ENCODE measurements around the gene RNF5.

RNF5 gene

DNA sequence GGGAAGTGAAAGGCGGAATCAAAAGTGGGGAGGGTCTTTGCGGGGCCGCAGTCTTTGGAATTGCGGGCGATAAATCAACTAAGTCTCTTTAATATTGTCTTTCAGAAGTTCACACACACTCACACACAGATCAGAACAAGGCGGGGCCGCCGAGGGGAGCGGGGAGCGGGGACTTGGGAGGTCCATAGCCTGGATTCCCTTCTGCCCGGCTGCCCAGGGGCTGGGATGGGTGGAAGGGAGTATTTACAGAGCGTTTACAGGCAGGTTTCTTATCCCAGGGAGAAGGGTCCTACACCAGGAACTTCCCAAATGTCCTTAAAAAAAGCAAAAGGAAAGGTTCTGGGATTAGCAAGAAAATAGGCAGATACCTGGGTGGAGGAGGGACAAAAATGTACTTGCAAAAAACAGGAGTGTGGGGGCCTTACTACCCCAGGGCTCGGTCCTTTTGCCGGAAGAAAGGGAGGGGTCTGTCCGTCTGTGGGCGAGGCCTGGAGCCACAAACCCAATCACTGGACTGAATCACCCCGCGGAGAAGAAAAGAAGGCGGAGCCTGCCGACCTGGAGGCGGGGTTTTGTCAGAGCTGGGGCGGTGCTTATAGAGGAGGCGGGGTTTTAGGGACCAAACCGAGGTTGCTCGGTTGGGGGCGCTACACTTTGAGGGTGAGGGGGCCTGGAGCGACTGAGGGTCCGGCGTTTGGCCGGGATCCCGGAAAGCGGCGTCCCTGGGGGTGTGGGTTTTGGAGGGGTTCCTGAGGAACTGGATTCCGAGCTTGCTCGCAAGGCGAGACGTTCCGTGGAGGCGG lies 29.7 kb upstream of the RNF5 start:
- no peak overlapping the region for H3K4me3 ChIP-seq (ENCODE audit: low read depth, low read length)
- TF ChIP-seq, protein P1, sequence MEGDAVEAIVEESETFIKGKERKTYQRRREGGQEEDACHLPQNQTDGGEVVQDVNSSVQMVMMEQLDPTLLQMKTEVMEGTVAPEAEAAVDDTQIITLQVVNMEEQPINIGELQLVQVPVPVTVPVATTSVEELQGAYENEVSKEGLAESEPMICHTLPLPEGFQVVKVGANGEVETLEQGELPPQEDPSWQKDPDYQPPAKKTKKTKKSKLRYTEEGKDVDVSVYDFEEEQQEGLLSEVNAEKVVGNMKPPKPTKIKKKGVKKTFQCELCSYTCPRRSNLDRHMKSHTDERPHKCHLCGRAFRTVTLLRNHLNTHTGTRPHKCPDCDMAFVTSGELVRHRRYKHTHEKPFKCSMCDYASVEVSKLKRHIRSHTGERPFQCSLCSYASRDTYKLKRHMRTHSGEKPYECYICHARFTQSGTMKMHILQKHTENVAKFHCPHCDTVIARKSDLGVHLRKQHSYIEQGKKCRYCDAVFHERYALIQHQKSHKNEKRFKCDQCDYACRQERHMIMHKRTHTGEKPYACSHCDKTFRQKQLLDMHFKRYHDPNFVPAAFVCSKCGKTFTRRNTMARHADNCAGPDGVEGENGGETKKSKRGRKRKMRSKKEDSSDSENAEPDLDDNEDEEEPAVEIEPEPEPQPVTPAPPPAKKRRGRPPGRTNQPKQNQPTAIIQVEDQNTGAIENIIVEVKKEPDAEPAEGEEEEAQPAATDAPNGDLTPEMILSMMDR (IDR thresholded peaks at IDR 0.05; ENCODE audit: borderline replicate concordance, insufficient read depth, low read depth, low read length): no peak

DNA sequence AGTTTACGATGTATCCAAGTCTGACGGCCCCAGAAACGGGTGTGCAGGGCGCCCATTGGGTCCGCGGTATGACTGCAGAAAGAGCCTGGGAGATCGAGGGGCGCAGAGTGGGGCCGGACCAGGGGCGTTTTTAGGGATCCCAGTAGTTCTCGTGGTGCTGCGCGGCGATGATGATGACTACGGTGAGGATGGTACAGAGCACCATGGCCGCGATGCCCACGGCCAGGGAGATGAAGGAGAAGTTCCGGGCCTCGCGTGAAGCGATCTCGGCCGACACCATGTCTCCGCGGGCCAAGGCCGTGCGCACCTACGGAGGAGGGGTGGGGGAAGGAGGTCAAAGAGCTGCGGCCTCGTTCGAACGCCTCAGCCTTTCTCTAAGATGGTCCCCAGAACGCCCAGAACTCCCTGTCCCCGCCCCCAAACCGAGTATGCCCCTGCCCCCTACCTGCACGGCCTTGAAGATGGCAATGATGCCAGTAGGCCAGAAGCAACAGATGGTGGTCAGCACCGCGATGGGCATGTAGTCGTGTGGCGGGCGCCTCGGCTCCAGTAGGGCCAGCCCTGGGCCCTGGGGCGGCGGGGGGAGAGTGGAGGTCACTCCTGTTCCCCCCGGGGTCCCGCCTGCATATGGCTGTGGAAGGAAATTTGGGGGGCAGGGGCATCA lies 29.0 kb upstream of the RNF5 start:
- TF ChIP-seq, protein P1 (IDR thresholded peaks at IDR 0.05; ENCODE audit: borderline replicate concordance, insufficient read depth, low read depth, low read length): no peak
- H3K4me3 ChIP-seq (ENCODE audit: low read depth, low read length): no peak overlapping the region

- no peak overlapping the region for H3K4me3 ChIP-seq (ENCODE audit: low read depth, low read length)
- TF ChIP-seq, protein P1 (IDR thresholded peaks at IDR 0.05; ENCODE audit: borderline replicate concordance, insufficient read depth, low read depth, low read length): no peak
Observed at GRCh38 chr6:32149932-32150870, 28.0 kb upstream of the RNF5 start.

DNA sequence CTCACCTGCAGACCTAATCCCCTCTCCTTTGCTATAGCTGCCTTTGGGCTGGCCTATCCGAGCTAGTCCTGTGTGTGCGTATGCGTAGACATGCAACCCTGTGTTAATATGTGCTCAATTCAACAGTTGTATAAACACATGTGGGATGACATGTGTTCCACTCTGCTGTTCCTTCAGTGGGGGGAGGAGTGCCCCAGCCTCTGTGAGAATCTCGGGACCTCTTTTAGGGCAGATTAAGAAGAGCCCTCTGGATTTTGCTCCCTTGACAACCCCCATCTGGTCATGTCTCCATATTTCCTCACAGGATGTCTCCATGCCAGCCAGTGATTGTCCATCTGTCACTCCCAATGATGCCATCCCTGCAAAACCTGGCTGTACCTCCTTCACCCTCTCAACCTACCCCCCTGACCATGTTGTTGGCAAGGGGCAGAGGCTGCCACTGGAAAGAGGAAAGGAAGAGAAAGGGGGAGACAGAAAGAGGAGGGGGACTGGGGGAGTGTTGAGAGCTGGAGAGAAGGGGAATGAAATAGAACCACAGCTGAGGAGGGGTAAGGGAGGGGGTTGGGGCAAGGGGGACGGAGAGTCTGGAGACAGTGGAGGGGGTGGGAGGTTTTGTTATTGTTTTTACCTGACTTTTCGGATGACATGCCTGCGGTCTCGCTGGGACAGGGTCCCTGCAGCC lies 26.9 kb upstream of the RNF5 start:
- TF ChIP-seq, protein P1 (IDR thresholded peaks at IDR 0.05; ENCODE audit: borderline replicate concordance, insufficient read depth, low read depth, low read length): no peak
- H3K4me3 ChIP-seq (ENCODE audit: low read depth, low read length): no peak overlapping the region

DNA sequence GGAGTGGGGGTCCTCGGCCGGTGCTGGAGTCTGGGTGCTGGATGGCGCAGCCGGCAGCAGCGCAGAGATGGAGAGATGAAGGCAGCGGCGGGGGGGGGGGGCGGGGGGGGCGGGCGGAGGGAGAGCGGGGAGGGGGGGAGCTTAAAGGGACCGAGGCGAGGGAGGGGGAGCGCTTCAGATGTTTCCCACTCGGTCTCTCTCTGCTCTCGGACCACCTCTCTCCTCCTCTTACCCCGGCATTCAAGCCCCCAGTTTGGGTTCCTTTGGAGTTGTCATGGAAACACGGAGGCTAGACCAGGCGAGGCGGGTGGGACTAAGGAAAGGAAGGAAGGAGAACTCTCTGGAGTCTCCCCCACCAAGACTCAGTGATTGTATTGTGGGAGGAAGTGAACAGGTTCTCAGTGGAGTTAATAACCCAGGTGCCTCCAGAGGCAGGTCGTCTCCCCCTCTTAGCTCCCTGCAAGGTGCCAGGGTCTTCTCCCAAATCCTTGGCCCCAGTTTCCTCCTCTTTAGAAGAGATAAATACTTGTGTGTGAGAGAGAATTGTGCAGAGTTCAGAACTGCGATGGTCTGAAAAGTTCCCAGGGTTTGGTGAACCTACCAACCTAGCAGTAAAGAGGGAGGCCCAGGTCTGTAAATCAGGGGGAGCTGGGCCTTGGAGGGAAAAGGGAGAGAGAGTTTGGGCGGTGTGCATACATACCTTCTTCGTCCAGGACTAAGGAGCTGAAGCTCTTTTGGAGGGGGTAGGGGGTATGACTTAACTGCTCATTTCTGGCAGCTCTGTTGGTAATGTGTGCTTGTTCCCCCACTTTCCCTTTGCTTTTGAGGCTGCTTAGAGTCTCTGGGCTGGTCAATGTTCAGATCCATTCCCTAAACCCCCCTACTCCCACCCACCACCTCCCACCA lies 26.1 kb upstream of the RNF5 start, which contains the start of gene PRRT1:
Gene PRRT1, minus strand, starts transcription at position 77 of the 906 bp plus-strand sequence. CDS start 112 bp downstream, outside the sequence.
- TF ChIP-seq, protein P1 (IDR thresholded peaks at IDR 0.05; ENCODE audit: borderline replicate concordance, insufficient read depth, low read depth, low read length): no peak
- no peak within 1 kb of the TSS for H3K4me3 ChIP-seq (ENCODE audit: low read depth, low read length)
